Measurements from ENCODE around the gene PACRG. TPM values are rescaled to one million over a fixed set of nuclear protein-coding genes. Genes with fewer than 3 reads are reported as not detected.

The PACRG gene
- total RNA-seq, 2 experiments from 2014 or later: not detected

DNA sequence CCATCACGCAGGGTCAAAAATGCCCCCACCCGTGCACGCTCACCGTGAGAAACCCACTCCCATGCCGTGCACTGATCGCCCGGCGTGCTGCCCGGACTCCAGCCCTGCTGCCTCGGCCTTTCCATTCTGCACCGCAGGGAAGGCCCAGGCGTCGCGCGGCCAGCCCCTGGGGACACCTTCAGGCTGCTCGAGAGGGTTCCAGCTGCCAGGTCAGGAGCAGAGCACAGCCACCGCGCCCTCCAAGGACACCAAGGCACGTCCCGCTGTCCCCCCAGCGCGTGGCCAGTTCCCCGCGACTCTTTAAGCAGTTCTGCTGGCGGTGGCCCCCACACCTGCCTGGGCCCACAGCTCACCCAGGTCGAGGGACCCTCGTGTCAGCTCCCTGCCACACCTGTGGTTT, 372.5 kb downstream of the PACRG start:
- H3K27me3 Mint-ChIP-seq: no peaks in the 10 kb centered on the region
- POLR2A ChIA-PET: no interaction called here
- H3K4me1 Mint-ChIP-seq: no peaks in the 10 kb centered on the region
- H3K27ac Mint-ChIP-seq: no peak overlapping the region
- H3K9me3 Mint-ChIP-seq (ENCODE audit: low read depth): peaks cover 4% of the 10 kb centered on the region
- no peak for DNase-seq
- H3K36me3 Mint-ChIP-seq (ENCODE audit: low read depth): no peaks in the 10 kb centered on the region
- ATAC-seq: no peak
- no peak overlapping the region for H3K4me3 Mint-ChIP-seq
- CTCF ChIA-PET: no interaction called here
- intact Hi-C loops (cut with DNase I, micrococcal nuclease): no loop called here

DNA sequence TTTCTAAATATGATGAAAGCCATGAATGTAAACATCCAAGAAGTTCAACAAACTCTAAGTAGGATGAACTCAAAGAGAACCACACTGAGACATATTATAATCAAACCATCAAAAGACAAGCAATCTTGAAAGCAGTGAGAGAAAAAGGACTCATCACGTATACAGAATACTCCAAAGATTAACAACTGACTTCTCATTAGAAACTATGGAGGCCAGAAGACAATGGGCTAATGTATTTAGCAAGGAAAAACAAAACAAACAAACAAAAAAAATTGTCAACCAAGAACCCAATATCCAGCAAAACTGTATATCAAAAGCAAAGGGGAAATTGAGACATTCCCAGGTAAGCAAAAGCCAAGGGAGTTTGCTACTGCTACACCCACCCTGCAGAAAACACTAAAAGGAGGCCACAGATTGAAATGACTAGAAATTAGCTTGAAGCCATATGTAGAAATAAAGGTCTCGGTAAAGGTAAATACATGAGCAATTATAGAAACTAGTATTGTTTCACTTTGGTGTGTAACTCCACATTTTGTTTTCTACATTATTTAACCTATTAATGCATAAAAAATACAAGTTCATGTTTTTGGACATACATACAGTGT, 385.7 kb downstream of the PACRG start:
- H3K27me3 Mint-ChIP-seq: no peaks in the 10 kb centered on the region
- ATAC-seq: no peak
- no peak overlapping the region for H3K4me3 Mint-ChIP-seq
- H3K4me1 Mint-ChIP-seq: no peaks in the 10 kb centered on the region
- intact Hi-C loops (cut with DNase I, micrococcal nuclease): no loop called here
- POLR2A ChIA-PET: no interaction called here
- peaks cover 19% of the 10 kb centered on the region for H3K9me3 Mint-ChIP-seq (ENCODE audit: low read depth)
- H3K36me3 Mint-ChIP-seq (ENCODE audit: low read depth): no peaks in the 10 kb centered on the region
- no peak overlapping the region for H3K27ac Mint-ChIP-seq
- CTCF ChIA-PET: no interaction called here
- no peak for DNase-seq

DNA sequence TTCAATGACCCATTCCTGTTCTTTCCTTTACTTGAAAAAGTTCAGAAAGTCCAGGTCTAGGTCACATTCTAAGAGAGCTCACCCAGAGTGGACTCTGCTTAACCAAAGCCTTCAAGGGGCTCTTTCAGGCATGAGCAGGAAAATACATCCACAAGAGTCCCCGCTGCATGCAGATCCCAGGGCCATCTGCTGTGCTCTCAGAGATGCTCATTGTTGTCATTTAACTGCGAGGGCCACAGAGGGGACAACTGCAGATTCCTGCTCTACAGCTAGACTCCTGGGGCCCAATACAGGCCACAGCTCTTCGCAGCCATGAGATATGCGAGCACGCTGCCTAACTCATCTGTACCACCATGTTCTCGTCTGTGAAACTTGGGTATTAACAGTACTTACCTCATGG, 391.2 kb downstream of the PACRG start:
- peaks cover 8% of the 10 kb centered on the region for H3K9me3 Mint-ChIP-seq (ENCODE audit: low read depth)
- ChIA-PET POLR2A (no interaction called here), CTCF (interaction anchor here (1.0 kb wide), 1 partner anchor 31 kb away, joined by 5 read pairs; no protein-coding TSS in a partner anchor)
- intact Hi-C loops (cut with DNase I, micrococcal nuclease): no loop called here
- H3K4me3 Mint-ChIP-seq: no peak overlapping the region
- no peaks in the 10 kb centered on the region for H3K4me1 Mint-ChIP-seq
- ATAC-seq (no peak), DNase-seq (no peak)
- H3K27ac Mint-ChIP-seq: no peak overlapping the region
- no peaks in the 10 kb centered on the region for H3K27me3 Mint-ChIP-seq
- H3K36me3 Mint-ChIP-seq (ENCODE audit: low read depth): no peaks in the 10 kb centered on the region

DNA sequence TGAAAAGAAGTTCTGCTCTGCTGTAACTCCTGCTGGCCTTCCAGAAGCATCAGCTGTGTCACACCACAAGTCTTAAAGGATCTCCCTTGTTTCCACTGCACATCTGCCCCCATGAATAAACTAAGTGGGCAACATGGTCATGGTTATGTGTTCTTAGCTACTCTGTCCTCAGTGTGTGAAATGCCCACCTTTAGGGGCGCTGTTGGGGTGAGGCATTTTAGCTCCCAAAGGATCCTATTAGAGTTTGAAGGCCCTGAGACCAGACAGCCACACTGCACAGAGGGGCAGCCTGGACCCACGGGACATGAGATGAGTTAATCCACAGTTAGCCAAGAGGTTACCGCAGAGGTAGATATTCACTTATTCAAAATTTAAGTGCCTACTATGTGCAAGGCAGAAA, 392.4 kb downstream of the PACRG start:
- peaks cover 6% of the 10 kb centered on the region for H3K9me3 Mint-ChIP-seq (ENCODE audit: low read depth)
- H3K27ac Mint-ChIP-seq: no peak overlapping the region
- ATAC-seq (no peak), DNase-seq (no peak)
- POLR2A ChIA-PET: no interaction called here
- intact Hi-C loops (cut with DNase I, micrococcal nuclease): no loop called here
- no peaks in the 10 kb centered on the region for H3K36me3 Mint-ChIP-seq (ENCODE audit: low read depth)
- no peak overlapping the region for H3K4me3 Mint-ChIP-seq
- CTCF ChIA-PET: interaction anchor here (0.6 to 1.0 kb wide), 2 partner anchors 20 to 32 kb away, joined by 3 to 5 read pairs; no protein-coding TSS in a partner anchor
- no peaks in the 10 kb centered on the region for H3K27me3 Mint-ChIP-seq
- no peaks in the 10 kb centered on the region for H3K4me1 Mint-ChIP-seq

DNA sequence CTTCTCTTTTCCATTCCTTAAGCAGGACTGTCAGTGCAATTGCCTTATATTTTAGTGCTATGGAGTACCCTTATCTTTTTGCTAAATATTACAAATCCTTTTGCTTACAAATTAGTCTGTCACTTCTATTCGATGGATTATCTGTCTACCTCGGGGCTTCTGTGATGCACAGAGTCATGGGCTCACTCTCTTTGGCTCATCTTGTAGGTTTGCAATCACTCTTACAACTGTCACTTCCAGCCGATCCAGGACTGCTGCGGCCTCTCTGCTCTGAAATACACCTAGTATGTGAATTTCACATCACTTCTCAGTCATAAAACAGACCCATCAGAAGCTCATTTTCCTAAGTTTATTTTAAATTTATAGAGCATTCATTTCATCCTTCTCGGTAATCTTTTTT, 393.5 kb downstream of the PACRG start:
- ChIA-PET CTCF (no interaction called here), POLR2A (no interaction called here)
- intact Hi-C loops (cut with DNase I, micrococcal nuclease): no loop called here
- H3K27ac Mint-ChIP-seq: no peak overlapping the region
- no peaks in the 10 kb centered on the region for H3K4me1 Mint-ChIP-seq
- H3K4me3 Mint-ChIP-seq: no peak overlapping the region
- no peaks in the 10 kb centered on the region for H3K27me3 Mint-ChIP-seq
- H3K9me3 Mint-ChIP-seq (ENCODE audit: low read depth): no peaks in the 10 kb centered on the region
- H3K36me3 Mint-ChIP-seq (ENCODE audit: low read depth): no peaks in the 10 kb centered on the region
- DNase-seq (no peak), ATAC-seq (no peak)

DNA sequence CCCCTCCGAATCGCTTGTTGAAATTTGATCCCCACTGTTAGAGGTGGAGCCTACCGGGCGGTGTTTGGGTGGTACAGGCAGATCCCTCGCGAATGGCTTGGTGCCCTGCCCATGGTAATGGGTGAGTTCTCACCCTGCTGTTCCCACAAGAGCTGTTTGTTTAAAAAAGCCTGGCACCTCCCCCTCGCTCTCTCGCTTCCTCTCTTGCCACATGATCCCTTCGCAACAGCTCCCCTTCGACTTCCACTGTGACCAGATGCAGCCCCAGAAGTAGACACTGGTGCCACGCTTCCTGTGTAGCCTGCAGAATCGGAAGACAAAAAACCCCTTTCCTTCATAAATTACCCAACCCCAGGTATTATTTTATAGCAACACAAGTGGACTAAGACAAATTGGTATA, 394.6 kb downstream of the PACRG start:
- Mint-ChIP-seq H3K4me1 (no peaks in the 10 kb centered on the region), H3K27ac (no peak overlapping the region), H3K4me3 (no peak overlapping the region), H3K36me3 (ENCODE audit: low read depth) (no peaks in the 10 kb centered on the region), H3K9me3 (ENCODE audit: low read depth) (no peaks in the 10 kb centered on the region), H3K27me3 (no peaks in the 10 kb centered on the region)
- ChIA-PET POLR2A (no interaction called here), CTCF (no interaction called here)
- DNase-seq (no peak), ATAC-seq (no peak)
- intact Hi-C loops (cut with DNase I, micrococcal nuclease): no loop called here

DNA sequence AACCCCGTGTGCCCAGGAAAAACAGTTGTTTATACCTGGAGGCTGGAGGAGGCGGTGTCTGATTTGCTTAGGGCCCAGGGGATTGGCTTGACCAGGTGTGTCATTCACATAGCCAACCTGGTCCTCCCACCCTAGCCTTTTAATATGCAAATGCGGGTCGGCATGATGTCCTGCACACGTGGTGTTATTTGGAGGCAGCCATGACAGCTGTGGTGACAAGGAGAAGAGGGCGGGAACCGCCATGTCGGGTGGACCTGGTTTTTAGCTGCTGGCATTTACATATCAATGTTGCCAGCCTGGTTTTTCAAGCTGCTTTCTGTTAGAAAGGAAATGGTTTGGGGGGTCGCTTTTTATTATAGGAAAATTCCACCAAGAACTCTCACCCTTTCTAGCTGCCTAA, 395.3 kb downstream of the PACRG start:
- no peaks in the 10 kb centered on the region for H3K4me1 Mint-ChIP-seq
- H3K36me3 Mint-ChIP-seq (ENCODE audit: low read depth): no peaks in the 10 kb centered on the region
- no peak overlapping the region for H3K27ac Mint-ChIP-seq
- DNase-seq: no peak
- no peaks in the 10 kb centered on the region for H3K9me3 Mint-ChIP-seq (ENCODE audit: low read depth)
- ChIA-PET POLR2A (no interaction called here), CTCF (interaction anchor here (0.6 kb wide), 1 partner anchor 114 kb away, joined by 3 read pairs; no protein-coding TSS in a partner anchor)
- intact Hi-C loops (cut with DNase I, micrococcal nuclease): no loop called here
- H3K27me3 Mint-ChIP-seq: no peaks in the 10 kb centered on the region
- no peak for ATAC-seq
- no peak overlapping the region for H3K4me3 Mint-ChIP-seq

DNA sequence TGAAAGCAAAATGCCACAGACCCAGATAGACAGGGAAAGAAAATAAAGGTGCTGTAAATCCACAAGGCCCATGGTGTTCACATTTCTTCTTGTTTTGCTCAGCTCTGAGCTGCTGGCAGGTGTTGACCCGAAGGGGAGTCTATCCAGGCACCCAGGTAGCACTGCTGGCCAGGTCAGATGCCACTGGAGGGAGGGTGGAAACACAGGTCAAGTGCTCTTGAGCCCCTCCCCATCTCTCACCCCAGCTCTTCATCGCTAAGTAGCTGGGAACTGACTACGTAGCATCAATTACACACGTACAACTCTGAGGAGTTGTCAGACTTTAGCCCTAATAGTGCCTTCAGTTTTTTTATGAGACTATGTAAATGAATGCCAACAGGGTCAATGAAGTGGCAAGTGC, 399.0 kb downstream of the PACRG start:
- no peaks in the 10 kb centered on the region for H3K9me3 Mint-ChIP-seq (ENCODE audit: low read depth)
- no peaks in the 10 kb centered on the region for H3K27me3 Mint-ChIP-seq
- no peak overlapping the region for H3K4me3 Mint-ChIP-seq
- H3K4me1 Mint-ChIP-seq: no peaks in the 10 kb centered on the region
- CTCF ChIA-PET: no interaction called here
- POLR2A ChIA-PET: no interaction called here
- no peaks in the 10 kb centered on the region for H3K36me3 Mint-ChIP-seq (ENCODE audit: low read depth)
- no peak overlapping the region for H3K27ac Mint-ChIP-seq
- ATAC-seq (no peak), DNase-seq (no peak)
- intact Hi-C loops (cut with DNase I, micrococcal nuclease): no loop called here

DNA sequence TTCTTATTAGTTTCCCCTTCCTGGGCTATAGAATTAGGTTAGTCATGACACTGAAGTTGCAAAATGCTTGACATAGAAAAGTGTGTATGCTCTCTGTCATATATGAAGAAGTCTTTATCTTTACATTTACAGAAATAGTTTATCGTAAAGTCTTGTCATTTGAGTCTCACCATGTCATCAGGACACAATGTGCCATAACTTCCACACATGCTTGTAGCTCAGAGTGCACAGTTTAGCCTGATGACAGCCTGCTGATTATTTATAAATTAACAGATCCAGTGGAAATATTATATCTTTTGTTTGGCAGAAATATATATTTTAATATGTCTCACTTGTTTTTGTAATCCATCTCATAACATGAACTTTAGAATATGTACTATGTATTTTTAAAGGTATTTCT, 399.8 kb downstream of the PACRG start:
- no peak overlapping the region for H3K27ac Mint-ChIP-seq
- intact Hi-C loops (cut with DNase I, micrococcal nuclease): no loop called here
- DNase-seq (no peak), ATAC-seq (no peak)
- no peaks in the 10 kb centered on the region for H3K9me3 Mint-ChIP-seq (ENCODE audit: low read depth)
- no peaks in the 10 kb centered on the region for H3K36me3 Mint-ChIP-seq (ENCODE audit: low read depth)
- H3K4me3 Mint-ChIP-seq: no peak overlapping the region
- ChIA-PET POLR2A (no interaction called here), CTCF (interaction anchor here (1.0 kb wide), 1 partner anchor 31 kb away, joined by 3 read pairs; no protein-coding TSS in a partner anchor)
- no peaks in the 10 kb centered on the region for H3K4me1 Mint-ChIP-seq
- no peaks in the 10 kb centered on the region for H3K27me3 Mint-ChIP-seq

DNA sequence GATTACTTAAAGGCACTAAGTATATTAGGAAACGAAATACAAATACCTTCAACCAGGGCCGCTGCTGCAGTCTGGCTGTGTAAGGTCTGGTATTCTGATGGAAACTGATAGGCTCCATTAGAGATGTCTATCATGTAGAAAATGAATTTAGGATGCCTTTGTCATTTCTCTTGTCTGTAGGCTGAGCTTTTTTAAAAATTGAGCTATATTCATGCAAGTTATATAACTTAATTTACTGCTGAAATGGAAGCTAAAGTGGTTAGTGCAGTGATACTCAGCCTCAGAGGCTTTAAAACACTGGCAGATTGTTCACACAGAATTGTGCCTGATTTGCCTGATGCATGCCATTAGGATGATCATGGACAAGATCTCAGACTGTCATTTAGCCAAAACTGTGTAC, 400.6 kb downstream of the PACRG start:
- Mint-ChIP-seq H3K9me3 (ENCODE audit: low read depth) (no peaks in the 10 kb centered on the region), H3K36me3 (ENCODE audit: low read depth) (no peaks in the 10 kb centered on the region), H3K4me3 (no peak overlapping the region), H3K27ac (no peak overlapping the region), H3K27me3 (no peaks in the 10 kb centered on the region), H3K4me1 (no peaks in the 10 kb centered on the region)
- ChIA-PET POLR2A (interaction anchor here (0.5 kb wide), 1 partner anchor 11 kb away, joined by 4 read pairs; no protein-coding TSS in a partner anchor), CTCF (interaction anchor here (1.0 kb wide), 1 partner anchor 30 kb away, joined by 3 read pairs; no protein-coding TSS in a partner anchor)
- DNase-seq (no peak), ATAC-seq (no peak)
- intact Hi-C loops (cut with DNase I, micrococcal nuclease): no loop called here

DNA sequence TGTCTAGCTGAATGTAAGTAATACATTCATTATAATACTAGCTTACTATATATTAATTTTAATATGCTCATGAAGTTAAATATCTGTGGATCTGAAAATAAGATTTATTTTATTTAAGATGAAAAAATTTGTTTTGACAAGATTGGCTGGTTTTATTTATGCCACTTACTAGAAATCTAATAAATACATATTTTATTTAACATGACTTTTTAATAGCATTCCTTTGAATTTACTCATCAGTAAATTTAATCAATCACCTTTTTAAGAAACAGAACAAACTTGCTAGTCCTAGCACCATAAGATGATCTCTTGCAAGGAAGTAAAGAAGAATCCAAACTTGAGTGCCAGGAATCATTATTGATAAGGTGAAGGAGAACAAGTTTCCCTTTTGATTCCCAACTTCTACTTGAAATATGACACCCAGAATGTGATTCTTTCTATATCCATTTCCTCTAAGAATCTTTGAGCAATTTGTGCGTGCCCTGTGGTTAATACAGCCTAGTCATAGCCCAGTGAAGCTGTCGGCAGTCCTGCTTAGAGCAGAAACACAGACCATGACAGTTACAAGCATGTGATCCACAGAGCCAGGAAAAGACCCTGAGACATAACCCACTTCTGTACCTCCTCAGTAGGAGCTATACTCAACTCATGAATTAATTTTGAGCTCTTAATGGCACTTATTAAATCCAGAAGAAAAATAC, 404.4 kb downstream of the PACRG start:
- no peaks in the 10 kb centered on the region for H3K36me3 Mint-ChIP-seq (ENCODE audit: low read depth)
- no peak overlapping the region for H3K27ac Mint-ChIP-seq
- no peak for ATAC-seq
- H3K4me1 Mint-ChIP-seq: no peaks in the 10 kb centered on the region
- no peaks in the 10 kb centered on the region for H3K27me3 Mint-ChIP-seq
- no peak for DNase-seq
- H3K9me3 Mint-ChIP-seq (ENCODE audit: low read depth): peaks cover 2% of the 10 kb centered on the region
- H3K4me3 Mint-ChIP-seq: no peak overlapping the region
- POLR2A ChIA-PET: no interaction called here
- CTCF ChIA-PET: interaction anchor here (0.6 to 0.7 kb wide), 2 partner anchors 618 to 1709 kb away, joined by 3 read pairs; no protein-coding TSS in a partner anchor
- intact Hi-C loops (cut with DNase I, micrococcal nuclease): no loop called here

DNA sequence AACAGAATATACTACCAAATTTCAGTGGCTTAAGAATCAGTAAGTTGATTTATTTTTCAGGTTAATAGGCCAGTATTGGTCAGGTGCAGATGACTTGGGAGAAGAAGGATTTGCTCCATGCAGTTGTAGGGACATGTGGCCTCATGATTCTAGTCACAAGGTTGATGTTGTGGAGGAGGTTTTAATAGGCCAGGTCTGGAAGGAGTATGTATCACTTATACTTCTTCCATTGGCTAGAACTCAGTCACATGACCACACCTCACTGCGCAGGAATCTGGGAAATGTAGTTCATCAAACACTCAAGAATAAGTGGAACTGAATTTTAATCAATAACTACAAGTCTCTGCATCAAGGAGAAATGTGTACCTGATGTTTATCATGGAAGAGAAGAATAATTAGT, 405.2 kb downstream of the PACRG start:
- no peak for ATAC-seq
- H3K4me1 Mint-ChIP-seq: no peaks in the 10 kb centered on the region
- H3K9me3 Mint-ChIP-seq (ENCODE audit: low read depth): peaks cover 2% of the 10 kb centered on the region
- intact Hi-C loops (cut with DNase I, micrococcal nuclease): no loop called here
- ChIA-PET CTCF (interaction anchor here (0.6 kb wide), 1 partner anchor 617 kb away, joined by 3 read pairs; no protein-coding TSS in a partner anchor), POLR2A (no interaction called here)
- no peaks in the 10 kb centered on the region for H3K36me3 Mint-ChIP-seq (ENCODE audit: low read depth)
- no peak overlapping the region for H3K4me3 Mint-ChIP-seq
- H3K27ac Mint-ChIP-seq: no peak overlapping the region
- H3K27me3 Mint-ChIP-seq: no peaks in the 10 kb centered on the region
- no peak for DNase-seq
